Occipital lobe (tissue), 2 donors: ENCODE measurements around the gene CEP128. TPM values are rescaled to one million over a fixed set of nuclear protein-coding genes. Genes with fewer than 3 reads are reported as not detected.

Experiments used
- DNase-seq: peaks from one replicate; lab custom pipeline; 2025; lab: John Stamatoyannopoulos, UW
- total RNA-seq: library from RNA; depleted of rRNA; stranded (reverse); fragments of >200 nt; gene quantifications from one replicate; pipeline ENCODE4 v1.2.3, GENCODE V29; 2014

Gene CEP128
- total RNA-seq: 38.2 TPM

DNA sequence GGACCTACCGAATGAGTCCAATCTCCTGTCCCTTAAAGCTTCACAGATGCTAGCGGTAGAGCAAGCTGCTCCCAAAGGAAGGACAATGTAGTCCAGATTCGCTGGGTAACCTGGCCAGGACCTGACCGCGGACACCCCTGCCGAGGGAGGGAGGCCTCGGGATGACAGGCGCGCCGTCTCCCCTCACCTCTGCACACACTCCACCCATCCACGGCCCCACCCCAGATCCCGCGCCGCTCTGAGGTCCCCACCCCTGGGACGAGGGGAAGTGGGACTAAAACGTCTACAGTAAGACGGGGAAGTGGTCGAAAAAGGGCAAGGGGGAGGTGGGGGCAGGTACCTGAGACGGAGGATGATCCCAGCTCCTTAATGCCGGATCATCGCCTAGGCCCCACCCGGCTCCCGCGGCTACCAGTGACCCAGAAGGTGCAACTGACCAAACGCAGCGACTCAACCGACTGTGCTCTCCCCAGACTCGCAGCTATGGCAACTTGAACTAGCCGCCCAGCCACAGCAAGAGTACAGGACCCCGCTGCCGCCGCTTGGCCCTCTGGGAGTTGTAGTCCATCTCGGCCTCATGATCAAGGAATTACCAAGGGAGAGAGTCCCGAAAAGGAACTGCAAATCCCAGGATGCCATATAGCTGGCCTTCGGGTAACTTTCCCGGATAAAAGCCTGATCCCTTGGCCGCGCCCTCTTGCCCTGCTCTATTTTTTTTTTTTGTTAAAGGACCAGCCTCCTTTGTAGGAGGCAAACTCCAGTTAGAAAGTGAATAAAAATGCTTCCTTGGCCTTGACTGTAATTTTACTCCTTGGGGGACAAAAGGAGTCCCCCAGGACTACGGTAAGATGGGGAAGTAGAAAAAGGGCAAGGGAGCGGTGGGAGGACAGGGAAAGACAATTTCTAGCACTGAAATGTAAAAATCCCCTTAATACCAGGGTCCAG, at the start of gene CEP128:
CEP128 (minus strand) TSS at position 498 of the 945 bp plus-strand sequence.
- DNase-seq: peak; percentile 94

DNA sequence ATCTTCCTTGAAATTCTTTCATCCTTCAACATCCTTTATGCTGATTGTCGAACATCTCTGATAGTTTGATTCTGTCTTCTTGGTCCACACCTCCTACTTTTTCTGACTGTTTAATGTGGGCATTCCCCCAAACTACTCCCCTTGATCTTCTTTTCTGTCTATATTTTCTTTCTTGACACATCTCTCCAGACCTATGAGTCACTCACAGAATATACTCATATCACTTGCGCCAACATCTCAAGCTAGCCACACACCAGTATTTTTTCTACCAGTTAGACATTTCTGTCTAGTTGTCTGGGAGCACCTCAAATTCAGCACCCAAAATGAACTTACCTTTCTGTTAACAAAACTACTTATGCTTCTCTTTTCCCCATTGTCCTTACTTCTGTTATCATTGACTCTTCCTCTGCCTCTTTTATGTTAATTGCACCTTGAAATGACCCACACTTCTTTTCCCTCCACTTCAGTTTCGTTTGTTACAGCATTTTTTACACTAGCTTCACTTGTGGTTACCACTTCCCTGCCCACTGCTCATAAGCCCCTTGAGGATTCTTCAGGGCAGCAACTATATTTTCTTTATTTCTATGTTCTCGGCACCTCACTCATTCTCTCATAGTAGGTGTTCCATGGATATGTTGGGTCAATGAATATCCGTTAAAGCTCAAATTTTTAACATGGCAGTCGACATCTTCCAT, 47.3 kb upstream of the CEP128 start:
- no peak for DNase-seq

DNA sequence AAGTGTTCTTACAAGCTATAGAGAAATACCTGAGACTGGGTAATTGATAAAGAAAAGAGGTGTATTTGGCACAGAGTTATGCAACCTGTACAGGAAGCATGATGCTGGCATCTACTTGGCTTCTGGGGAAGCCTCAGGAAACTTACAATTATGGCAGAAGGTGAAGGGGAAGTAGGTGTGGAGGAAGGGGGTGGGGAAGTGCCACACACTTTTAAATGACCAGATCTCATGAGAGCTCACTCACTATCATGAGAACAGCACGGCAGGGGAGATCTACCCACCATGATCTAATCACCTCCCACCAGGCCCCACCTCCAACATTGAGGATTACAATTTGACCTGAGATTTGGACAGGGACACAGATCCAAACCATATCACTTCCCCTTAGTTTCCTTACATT, 46.7 kb upstream of the CEP128 start:
- no peak for DNase-seq

DNA sequence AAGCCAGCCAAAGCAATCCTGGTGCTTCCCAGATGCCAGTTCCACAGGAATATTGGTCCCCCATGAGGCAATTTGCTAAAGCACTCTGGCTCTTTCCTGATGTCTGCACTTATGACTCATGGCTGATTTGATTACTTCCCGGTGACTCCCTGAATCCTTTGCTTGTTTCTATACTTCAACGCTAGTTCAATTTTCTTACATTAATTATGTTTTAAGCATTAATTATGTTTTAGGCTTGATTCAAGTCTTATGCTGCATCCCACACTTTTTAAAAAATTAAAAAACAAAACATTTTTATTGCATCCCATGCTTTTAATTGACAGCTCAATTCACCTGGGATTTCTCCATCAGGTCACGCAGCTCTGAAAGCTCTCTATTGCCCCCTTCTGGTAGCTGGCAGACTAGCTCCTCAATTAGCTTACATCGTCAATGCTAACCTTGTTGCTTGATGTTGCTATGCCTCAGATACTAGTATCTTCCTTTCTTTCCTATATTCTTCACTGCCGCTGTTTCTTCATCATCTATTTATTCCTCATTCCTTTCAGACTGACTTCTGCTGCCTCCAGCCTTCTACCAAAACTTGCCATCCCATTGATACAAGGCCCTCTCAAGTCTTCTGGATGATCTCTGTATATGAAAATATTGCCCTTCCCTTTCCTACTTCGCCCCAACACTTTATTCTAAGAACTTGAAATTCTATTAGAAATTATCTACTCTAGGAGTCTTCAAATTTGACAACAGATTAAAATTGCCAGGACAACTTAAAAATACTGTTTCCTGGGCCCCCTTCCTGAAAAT, 45.9 kb upstream of the CEP128 start:
- peak; percentile 20 for DNase-seq

DNA sequence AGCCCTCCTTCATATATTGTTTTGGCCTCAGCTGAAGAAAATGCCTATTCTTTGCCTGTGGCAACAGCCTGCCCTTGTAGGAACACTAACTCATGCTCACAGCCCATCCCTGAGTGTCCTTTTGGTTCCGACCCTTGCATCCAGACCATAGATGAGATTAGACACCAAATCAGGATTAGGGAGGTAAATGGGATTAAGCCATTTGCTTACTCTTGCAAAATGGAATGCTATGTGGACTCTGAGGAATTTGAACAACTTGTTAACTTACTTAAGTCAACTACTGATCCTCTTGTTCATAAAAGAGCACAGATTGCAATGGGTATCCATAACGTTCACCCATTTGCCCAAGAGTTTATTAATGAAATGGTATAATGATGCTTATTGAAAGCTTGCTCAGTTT, 41.2 kb upstream of the CEP128 start:
- no peak for DNase-seq

DNA sequence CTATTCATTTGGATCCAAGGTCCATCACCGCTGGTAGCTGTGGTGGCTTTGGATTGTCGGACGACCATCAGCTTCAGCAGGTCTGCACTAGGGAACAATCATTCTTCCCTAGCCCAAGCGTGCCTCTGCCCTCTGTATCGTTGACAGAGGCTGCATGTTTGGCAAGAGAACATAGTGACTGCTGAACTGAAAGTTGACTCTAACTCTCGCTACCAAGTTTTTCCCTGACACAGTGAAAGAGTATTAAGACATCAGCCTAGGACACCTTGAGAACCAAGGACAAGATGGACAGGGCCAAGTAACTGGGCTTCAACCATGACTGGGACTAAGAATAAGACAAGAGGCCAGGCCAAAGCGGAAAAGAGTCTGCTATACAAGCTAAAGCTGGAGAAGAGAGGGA, 40.1 kb upstream of the CEP128 start:
- no peak for DNase-seq

DNA sequence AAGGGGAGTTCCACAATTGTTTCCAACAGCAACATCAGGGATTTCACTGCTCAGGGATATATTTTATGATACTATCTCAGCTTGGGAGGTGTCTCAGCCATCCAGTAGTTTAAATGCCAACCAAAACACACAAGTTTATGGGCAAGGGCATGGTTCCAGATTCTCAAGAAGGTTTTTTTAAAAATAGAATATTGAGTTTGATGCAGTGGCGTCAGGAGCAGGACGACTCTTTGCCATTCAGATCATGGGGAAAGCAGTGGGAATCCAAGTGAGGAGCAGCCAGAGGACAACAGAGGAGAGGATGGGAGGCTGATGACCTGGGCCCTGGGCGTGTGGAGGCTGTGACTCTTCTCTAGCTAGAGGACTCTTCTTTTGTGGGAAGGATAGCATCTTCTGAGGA, 39.6 kb upstream of the CEP128 start:
- DNase-seq: no peak

DNA sequence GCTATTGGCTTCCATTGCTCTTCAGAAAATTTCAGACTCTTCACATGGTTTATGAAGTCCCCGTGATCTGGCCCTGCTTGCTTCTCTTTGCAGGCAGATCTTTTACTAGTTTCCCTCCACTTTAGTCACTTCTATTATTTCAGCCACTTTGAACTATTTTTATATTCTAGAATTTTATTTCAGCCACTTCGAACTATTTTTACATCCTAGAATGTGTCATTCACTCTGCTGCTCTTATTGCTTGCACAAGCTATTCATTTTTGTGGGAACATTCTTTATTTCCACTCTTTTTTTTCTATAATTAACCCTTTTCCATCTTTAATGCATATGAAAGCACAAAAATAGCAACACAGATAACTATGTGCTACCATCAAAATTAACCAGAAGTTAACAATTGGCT, 38.4 kb upstream of the CEP128 start:
- no peak for DNase-seq

DNA sequence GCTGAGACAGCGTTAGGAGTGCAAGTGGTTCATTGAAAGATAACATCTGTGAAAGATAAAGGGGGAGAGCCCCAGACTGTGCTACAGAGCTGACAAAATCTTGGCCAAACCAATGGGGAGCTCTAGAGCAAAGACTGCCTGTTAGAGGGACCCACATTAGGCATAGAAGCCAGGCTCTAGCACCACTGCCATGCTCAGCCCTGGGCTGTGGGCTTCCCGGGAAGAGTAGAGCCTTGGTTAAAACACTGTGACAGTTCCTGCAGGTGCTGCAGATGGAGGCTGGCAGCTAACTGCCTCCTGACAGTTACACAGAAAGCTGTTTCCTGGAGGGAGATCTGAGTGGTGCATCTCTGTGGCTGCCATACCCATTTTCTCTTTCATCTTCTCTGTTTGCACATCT, 36.9 kb upstream of the CEP128 start:
- DNase-seq: no peak

DNA sequence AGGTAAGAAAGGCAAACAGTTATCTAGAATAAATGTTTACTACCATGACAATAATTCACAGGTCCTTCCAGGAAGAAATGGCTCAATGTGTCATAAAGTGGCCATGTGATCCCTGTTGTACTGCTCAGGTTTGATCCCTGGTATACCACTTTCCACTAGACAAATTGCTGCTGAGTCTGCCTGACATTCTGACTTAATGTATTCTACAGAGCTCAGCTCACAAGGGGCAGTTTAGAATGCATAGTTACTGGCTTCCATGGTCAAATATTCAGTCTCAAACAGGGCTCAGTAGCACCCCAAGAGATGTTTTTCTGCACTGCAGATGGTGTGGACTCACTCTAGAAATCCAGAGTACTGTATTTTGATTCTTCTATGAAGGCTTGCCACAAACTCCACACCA, 35.7 kb upstream of the CEP128 start:
- no peak for DNase-seq

DNA sequence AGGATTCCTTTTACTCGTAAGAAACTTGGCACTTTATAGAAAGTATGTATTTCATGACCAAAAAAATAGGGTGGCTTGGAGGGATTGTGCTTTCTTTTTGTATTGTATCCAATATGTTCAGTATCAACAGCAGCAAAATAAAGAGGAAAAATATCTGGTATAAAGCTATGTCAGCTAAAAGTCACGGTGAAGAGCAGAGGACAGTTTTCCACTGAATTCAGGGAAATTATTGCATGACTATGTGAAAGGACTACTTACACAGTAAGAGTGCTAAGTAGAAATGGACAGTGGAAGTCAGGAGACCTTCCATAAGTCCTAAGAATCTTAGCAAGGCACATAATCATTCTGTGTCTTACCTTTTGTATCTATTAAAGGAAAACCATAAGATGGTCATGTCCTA, 33.1 kb upstream of the CEP128 start:
- DNase-seq: no peak

DNA sequence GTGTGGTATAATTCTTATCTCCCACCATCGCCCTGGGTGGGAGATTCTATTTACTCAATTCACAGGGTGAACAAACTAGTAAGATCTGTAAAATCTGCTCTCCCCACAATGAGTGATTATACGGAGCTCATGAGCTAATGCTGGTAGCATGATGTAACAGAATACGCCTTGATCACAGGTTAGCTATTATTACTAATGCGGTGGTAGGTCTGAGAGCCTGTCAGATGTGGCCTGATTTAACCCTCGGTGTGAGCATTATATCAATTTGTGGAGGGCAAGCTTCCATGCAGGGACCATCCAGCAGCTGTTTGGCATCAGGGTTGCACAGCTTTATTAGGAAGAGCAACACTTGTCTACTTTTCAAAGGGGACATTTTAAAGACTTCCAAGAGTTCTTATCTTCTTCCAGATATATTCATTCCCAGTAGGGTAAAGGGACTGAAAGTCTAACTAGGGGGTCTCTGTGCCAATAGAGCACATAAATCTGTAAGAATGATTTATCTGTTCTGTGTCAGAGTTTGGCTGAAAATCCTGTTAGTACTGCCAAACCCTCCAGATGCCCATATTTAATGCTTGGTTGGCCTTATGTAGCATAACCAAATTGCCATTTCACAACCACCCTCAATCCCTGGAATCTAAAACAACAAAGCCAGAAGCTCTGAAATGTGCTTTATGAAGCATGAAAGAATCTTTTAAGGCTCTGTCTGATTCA, 32.5 kb upstream of the CEP128 start:
- no peak for DNase-seq

DNA sequence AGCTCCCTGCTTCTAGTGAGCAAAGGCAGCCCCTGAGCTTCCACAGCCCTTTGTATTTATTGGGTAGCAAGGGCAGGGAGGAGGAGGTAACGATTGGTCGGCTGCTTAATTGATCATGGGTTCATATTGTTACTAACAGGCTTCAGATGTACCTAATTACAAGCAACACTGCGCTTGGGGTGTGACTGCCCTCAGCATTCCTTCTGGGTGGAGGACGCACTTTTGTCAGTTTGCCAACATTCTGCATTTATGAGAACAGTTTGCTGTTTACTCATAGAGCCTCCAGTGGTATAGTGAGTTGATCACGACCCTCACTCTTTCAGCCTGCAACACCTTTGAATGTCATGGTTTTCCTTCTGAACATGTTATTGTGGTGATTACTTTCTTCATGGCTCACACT, 23.5 kb upstream of the CEP128 start:
- no peak for DNase-seq

DNA sequence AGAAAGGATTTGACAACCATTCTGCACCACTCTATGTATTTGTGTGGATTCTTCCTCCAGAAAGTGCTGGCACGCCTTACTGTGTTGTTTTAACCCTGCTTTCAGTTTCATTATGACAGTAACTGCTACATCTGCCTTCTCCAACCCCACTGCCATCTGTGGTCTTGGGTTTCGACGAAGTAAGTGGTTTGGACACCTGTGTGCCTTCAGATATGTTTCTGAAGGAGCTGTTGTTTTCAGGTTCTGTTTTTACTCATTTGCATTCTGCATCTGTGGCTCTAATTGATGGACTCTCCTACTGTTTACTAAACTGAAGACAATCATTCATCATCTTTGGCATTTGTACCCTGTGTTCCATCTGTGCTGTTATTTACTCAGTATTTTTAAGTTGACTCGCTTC, 18.0 kb upstream of the CEP128 start:
- DNase-seq: no peak

DNA sequence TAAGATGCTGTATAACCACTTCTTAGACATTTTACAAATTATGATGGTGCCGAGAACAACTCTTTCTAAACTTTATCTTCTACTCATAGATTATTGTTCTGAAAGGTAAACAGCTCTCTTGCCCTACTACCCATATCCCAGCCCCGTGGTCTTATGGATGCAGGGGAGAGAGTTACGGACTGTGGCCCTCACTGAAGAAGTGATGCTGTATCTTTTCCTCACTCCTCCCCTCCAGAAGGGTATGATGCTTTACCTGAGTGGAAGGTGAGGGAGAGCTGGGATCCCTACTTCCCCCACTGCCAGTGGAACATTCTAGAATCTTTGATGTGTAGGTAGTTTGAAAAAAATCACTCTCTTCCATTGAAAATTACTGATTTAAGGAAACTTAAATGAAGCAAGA, 17.4 kb upstream of the CEP128 start:
- DNase-seq: no peak

DNA sequence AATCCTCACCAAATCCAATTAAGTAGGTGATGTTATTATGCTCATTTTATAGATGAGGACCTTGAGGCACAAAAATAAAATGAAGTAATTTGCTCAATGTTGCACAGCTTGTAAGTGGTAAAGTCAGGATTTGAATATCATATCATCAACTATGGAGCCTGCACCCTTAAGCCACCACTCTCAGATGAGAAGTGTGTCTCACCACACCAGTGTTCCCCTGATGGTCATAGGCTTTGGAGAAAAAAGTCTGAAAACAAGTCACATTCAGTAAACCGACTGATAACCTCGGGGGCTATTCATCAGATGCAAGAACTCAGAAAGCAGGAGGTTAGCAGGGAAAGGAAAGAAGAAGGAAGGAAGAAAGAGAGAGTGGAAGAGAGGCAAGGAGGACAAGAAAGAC, 16.7 kb upstream of the CEP128 start:
- DNase-seq: no peak

DNA sequence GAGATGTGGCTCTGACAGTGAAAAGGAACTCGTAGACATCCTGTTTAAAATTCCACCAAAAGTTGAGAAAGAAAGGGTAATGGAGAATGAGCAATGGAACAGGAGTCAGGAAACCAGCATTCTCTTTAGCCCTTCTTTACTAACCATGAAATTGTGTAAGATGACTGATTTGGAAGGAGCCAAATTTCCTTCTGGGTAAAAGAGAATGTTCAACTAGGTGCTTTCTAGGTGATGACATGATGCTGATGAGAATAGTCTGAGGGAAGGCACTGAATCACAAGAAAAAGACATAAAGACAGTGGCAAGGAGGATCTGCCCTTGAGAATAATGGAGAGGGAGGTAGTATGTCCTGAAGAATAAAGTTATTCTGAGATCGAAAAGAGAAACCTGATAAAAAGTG, 16.1 kb upstream of the CEP128 start:
- no peak for DNase-seq

DNA sequence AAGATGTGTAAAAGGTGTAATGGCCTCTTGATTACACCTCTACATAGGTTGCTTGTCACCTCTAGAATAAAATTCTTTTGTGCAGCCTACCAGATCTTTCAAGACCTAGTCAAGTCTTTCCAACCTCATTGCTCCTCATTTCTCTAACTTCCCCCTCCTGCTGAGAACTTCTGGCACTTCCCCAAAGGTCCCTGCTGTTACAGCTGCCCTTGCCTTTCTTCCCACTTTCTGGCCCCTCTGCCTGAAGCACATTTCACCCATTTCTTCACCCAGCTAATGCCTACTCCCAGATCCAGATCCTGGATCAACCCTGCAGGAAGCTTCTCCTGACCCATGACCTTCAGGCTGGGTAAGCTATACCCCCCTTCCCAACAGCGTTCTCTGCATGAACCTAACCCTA, 15.4 kb upstream of the CEP128 start:
- no peak for DNase-seq

DNA sequence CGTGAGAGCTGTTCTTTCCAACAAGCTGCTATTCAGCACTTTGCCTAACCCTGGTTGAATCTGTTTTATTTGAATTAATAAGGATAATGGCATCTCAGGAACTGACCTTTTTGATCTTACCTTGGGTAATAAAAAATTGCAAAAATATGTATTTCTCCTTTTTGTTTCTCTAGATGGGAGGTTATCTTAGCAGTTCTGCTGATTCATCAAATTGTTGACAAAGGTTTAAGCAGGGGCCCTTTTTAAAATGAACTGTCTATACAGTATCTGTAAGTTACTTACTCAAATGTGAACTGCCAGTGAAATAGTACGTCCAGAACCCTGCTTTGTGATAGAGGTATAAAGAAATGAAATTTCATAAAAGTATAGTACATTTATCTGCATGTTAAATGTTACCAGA, 14.6 kb upstream of the CEP128 start:
- no peak for DNase-seq

DNA sequence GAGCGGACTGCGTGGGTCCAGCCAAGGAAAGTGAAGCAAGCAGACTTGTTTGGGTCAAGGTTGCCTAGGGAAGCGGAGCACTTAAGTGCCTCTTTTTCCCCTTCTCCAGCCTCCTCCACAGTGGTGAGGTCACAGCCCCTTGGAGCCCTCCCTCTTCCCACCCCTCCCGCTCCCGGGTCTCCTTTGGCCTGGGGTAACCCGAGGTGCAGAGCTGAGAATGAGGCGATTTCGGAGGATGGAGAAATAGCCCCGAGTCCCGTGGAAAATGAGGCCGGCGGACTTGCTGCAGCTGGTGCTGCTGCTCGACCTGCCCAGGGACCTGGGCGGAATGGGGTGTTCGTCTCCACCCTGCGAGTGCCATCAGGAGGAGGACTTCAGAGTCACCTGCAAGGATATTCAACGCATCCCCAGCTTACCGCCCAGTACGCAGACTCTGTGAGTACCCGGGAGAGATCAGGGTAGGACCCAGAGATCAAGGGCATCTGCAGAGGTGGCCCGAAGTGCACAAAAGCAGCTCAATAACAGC, 13.9 kb upstream of the CEP128 start, which contains the start of gene TSHR:
TSHR (plus strand) TSS at position 206 of the 526 bp plus-strand sequence; CDS start at position 266, 60 bp downstream.
- DNase-seq: no peak

DNA sequence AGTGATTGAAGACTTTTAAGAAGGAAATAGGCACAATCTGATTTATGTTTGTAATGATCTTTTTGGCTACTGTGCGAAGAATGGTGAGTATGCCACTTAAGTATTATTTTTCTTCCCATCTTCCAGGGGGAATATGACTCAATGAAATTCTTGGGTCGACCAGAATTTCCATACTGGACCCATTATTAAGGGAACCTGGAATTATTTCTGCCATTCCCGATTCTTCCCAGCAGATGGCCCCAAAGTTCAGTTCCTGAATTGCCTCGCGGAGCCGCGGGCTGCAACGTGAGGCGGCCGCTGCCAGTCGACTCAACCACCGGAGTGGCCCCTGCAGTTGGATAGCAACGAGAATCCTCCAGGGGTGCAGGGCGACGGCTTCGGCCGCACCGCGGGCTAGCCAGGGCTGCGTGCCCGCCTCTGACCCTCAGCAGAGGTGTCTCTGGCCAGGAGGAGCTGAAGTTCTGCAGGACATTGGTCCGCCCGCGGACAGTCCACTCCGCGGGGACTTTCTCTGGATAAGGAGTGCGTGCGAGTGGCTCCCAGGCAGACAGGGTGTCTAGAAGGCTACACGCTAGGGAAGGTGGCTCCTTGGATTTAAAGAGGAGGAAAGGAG, 13.3 kb upstream of the CEP128 start:
- DNase-seq: peak; percentile 65
